ENCODE measurements around the gene ABI1.

DNA sequence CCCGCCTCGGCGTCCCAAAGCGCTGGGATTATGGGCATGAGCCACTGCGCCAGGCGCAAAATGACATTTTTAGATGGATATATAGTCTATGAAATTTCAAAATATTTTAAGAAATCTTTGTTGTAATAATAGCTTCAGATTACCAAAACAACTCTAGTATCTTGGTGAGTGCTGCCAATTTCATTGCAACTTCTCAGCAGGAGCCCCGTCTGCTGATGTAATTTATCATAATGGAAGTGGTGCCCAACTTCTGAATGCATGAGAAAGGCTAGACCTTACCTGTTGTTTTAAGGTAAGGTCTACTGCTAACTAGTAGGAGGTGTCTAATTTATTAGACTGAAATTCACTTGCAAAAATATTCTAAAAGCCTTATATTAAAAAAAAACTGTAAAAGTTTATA lies 143.3 kb downstream of the ABI1 start:
- TF ChIP-seq, protein P1, sequence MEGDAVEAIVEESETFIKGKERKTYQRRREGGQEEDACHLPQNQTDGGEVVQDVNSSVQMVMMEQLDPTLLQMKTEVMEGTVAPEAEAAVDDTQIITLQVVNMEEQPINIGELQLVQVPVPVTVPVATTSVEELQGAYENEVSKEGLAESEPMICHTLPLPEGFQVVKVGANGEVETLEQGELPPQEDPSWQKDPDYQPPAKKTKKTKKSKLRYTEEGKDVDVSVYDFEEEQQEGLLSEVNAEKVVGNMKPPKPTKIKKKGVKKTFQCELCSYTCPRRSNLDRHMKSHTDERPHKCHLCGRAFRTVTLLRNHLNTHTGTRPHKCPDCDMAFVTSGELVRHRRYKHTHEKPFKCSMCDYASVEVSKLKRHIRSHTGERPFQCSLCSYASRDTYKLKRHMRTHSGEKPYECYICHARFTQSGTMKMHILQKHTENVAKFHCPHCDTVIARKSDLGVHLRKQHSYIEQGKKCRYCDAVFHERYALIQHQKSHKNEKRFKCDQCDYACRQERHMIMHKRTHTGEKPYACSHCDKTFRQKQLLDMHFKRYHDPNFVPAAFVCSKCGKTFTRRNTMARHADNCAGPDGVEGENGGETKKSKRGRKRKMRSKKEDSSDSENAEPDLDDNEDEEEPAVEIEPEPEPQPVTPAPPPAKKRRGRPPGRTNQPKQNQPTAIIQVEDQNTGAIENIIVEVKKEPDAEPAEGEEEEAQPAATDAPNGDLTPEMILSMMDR (IDR thresholded peaks at IDR 0.05): no peak
- TF ChIP-seq POLR2A (IDR thresholded peaks at IDR 0.05): no peak
